Vein endothelial cell (primary cell): ENCODE results near the gene SLC34A3. TPM values are rescaled to one million over a fixed set of nuclear protein-coding genes. Genes with fewer than 3 reads are reported as not detected.

Source experiments
- total RNA-seq: library from RNA; depleted of rRNA; stranded (reverse); fragments of >200 nt; gene quantifications from 2 replicates; pipeline ENCODE4 v1.2.3, GENCODE V29; 2012

SLC34A3 gene
- total RNA-seq, 1 donor = not detected

Other genes with a start within 250 kb of the SLC34A3 start
- gene LCNL1, start 247.9 kb upstream of the SLC34A3 start, total RNA-seq = not detected in 2 replicates
- 14.6 and 19.6 TPM in 2 replicates for gene PAXX, start 238.5 kb upstream of the SLC34A3 start, total RNA-seq
- gene CLIC3, start 234.3 kb upstream of the SLC34A3 start, total RNA-seq = 0.29 and 0.33 TPM in 2 replicates
- 12.4 and 18.6 TPM in 2 replicates for gene ABCA2, start 202.7 kb upstream of the SLC34A3 start, total RNA-seq
- not detected in 2 replicates for gene FUT7, start 198.8 kb upstream of the SLC34A3 start, total RNA-seq
- gene NPDC1, start 184.7 kb upstream of the SLC34A3 start, total RNA-seq = 52.6 and 64.7 TPM in 2 replicates
- not detected in 2 replicates for gene ENTPD2, start 176.8 kb upstream of the SLC34A3 start, total RNA-seq
- gene SAPCD2, start 160.3 kb upstream of the SLC34A3 start, total RNA-seq = 11.1 and 14.7 TPM in 2 replicates
- 19.9 and 21.5 TPM in 2 replicates for gene UAP1L1, start 153.4 kb upstream of the SLC34A3 start, total RNA-seq
- 65.8 and 69.2 TPM in 2 replicates for gene MAN1B1, start 143.9 kb upstream of the SLC34A3 start, total RNA-seq
- 70.4 and 103 TPM in 2 replicates for gene DPP7, start 116.2 kb upstream of the SLC34A3 start, total RNA-seq
- gene GRIN1, start 91.7 kb upstream of the SLC34A3 start, total RNA-seq = 0.10 TPM in 1 of 2 replicates, not detected in the other
- gene LRRC26, start 60.9 kb upstream of the SLC34A3 start, total RNA-seq = not detected in 2 replicates
- gene TMEM210, start 58.8 kb upstream of the SLC34A3 start, total RNA-seq = not detected in 2 replicates
- 30.1 and 37.6 TPM in 2 replicates for gene ANAPC2, start 42.3 kb upstream of the SLC34A3 start, total RNA-seq
- 102 and 108 TPM in 2 replicates for gene SSNA1, start 42.2 kb upstream of the SLC34A3 start, total RNA-seq
- gene TPRN, start 30.2 kb upstream of the SLC34A3 start, total RNA-seq = 9.9 and 10.8 TPM in 2 replicates
- gene TMEM203, start 25.3 kb upstream of the SLC34A3 start, total RNA-seq = 27.1 and 28.9 TPM in 2 replicates
- 8.3 and 8.8 TPM in 2 replicates for gene NDOR1, start 25.2 kb upstream of the SLC34A3 start, total RNA-seq
- gene RNF208, start 8.7 kb upstream of the SLC34A3 start, total RNA-seq = 0.19 and 0.65 TPM in 2 replicates
- 0.65 and 0.67 TPM in 2 replicates for gene CYSRT1, start 5.7 kb upstream of the SLC34A3 start, total RNA-seq
- gene RNF224, start 3.4 kb upstream of the SLC34A3 start, total RNA-seq = under 0.01 and 0.19 TPM in 2 replicates
- gene TUBB4B, start 10.4 kb downstream of the SLC34A3 start, total RNA-seq = 199 and 241 TPM in 2 replicates
- gene STPG3, start 20.4 kb downstream of the SLC34A3 start, total RNA-seq = not detected in 2 replicates
- 73.9 and 77.1 TPM in 2 replicates for gene NELFB, start 24.4 kb downstream of the SLC34A3 start, total RNA-seq
- gene TOR4A, start 46.8 kb downstream of the SLC34A3 start, total RNA-seq = 58.3 and 77.4 TPM in 2 replicates
- 46.7 and 64.3 TPM in 2 replicates for gene NRARP, start 71.4 kb downstream of the SLC34A3 start, total RNA-seq
- 18.1 and 29.1 TPM in 2 replicates for gene EXD3, start 192.3 kb downstream of the SLC34A3 start, total RNA-seq
- gene NOXA1, start 192.5 kb downstream of the SLC34A3 start, total RNA-seq = 1.9 and 2.0 TPM in 2 replicates
- 0.33 TPM in 1 of 2 replicates, not detected in the other for gene ENTPD8, start 210.5 kb downstream of the SLC34A3 start, total RNA-seq
- 52.9 and 58.1 TPM in 2 replicates for gene NSMF, start 228.4 kb downstream of the SLC34A3 start, total RNA-seq